ENCODE data around the gene RTRAF.

Gene RTRAF

GRCh38 chr14:52051871-52052270 is 62.5 kb downstream of the RTRAF start:
- no peak for DNase-seq

DNA sequence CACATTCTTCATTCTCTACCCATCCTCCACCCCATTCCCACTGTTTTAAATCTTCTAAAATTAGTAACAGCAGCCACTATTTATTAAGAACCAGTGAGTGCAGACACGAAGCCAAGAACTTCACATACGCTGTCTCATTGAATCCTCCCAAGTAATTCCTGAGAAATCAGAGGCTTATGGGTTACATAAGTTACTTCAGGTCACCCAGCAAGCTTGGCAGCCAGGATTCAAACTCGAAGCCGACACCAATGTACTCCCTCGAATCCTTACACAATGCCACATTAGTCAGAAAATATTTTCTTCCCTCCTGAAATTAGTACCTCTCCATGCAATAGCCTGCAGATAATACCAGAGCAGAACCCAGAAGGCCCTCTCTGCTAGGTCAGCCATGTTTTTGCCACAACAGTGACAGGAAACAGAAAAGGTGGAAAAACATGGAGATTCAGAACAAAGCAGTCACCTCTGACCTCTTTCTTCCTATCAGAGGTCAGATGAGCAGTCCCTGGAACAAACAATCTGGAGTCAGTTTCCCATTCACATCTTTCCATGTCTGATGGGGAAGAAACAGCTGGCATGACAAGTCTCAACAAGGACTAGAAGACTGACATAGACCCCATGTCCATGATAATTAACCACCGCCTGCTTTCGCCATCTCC is 63.1 kb downstream of the RTRAF start:
- DNase-seq: no peak

DNA sequence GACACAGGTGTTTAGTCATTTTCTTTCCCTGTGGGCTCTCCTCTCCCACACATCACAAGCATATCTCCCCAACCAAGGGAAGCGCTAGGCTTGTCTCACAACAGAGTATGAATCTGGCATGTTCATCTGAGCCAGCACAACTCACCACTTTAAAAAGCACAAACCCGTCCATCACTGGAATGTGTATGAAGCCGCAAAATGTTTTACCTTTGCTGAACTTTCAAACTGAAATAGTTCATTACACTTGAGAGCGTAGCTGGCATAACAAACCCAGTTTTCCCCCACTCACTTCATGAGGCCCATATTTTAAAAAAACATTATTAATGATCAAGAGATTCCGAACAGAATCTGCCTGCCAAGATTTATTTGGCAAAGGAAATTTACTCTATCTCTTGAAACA is 63.7 kb downstream of the RTRAF start:
- DNase-seq: no peak

DNA sequence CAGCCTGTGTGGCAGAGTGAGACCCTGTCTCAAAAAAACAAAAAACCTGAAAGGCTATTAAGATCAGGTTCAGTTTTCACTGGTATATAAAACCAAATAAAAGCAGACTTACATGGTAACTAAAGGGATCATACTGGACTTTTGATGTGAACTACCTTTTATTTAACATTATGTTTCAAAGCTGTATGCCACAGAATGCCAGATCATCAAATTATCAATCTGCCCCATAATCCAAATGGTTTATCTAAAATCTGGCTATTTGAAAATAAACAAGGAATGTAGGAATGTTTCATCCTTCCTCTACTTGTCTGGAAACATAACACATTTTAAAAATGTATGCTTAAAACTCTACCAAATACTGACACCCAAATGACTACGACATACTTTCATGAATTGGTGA is 65.3 kb downstream of the RTRAF start:
- no peak for DNase-seq

DNA sequence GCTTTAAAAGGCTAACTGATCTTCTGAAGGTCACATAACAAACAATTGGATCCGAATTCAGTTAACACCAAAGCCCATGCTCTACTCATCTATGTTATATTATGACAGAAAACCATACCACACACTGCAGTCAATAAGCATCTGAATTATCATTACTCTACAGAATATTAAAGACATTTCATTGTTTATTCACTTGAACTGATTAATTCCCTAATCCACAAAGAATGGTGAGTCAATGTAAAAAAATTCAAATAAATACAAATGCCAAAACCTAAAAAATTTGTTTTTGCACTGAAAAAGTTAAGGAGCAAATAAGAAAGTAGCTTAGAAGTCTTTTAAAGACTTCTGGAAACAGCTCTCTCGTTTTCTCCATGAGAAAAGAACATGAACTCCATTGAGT is 65.8 kb downstream of the RTRAF start:
- no peak for DNase-seq

GRCh38 chr14:52058341-52058740 is 69.0 kb downstream of the RTRAF start:
- DNase-seq: no peak

DNA sequence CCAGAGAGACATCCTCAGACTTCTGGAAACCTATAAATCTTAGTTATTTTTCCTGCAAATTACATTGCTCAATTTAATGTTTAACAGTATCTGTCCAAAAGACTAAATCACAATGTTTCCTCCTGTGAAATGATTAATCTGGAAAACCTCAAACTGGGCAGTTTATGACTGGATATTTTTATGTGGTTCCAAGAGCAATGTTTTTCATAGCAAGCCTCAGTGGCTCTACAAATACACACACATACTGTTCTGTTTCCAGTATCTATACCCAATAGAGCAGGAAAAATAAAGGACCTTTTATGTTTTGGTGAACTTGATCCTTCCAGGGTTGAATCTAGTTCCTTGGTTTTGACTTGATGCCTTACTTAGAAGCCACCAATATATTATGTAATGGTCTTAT is 70.3 kb downstream of the RTRAF start:
- no peak for DNase-seq

- DNase-seq: no peak
Observed at GRCh38 chr14:52060080-52060479, 70.7 kb downstream of the RTRAF start.

All from CD4-positive, alpha-beta T cell treated with Interleukin-17A for 4 hours (primary cell).